Thyroid gland (tissue), 4 donors: ENCODE results near the gene MITF.

Experiments used
- POLR2A ChIP-seq, 2 donors: fragments of 450-650 bp; IDR thresholded peaks; one replicate each; pipeline ENCODE4 v1.6.1; 2017; ENCODE audit warnings: antibody characterized with exemption in 2 of 2, mild to moderate bottlenecking in 2 of 2, moderate library complexity in 1 of 2
- TF ChIP-seq, protein P1 (sequence below), 6 experiments: fragments of 200-600 bp in 3 of 6; fragments of 450-650 bp in 3 of 6; sonication (generic) in 3 of 6; IDR thresholded peaks; one replicate each; pipeline ENCODE4 v1.5.1; 2016 to 2019; ENCODE audit warnings: antibody characterized with exemption in 6 of 6, mild to moderate bottlenecking in 2 of 6, inconsistent platforms in 1 of 6, moderate library complexity in 1 of 6

- no peak for TF ChIP-seq POLR2A (IDR thresholded peaks at IDR 0.05)
- TF ChIP-seq, protein P1, sequence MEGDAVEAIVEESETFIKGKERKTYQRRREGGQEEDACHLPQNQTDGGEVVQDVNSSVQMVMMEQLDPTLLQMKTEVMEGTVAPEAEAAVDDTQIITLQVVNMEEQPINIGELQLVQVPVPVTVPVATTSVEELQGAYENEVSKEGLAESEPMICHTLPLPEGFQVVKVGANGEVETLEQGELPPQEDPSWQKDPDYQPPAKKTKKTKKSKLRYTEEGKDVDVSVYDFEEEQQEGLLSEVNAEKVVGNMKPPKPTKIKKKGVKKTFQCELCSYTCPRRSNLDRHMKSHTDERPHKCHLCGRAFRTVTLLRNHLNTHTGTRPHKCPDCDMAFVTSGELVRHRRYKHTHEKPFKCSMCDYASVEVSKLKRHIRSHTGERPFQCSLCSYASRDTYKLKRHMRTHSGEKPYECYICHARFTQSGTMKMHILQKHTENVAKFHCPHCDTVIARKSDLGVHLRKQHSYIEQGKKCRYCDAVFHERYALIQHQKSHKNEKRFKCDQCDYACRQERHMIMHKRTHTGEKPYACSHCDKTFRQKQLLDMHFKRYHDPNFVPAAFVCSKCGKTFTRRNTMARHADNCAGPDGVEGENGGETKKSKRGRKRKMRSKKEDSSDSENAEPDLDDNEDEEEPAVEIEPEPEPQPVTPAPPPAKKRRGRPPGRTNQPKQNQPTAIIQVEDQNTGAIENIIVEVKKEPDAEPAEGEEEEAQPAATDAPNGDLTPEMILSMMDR (IDR thresholded peaks at IDR 0.05), result no peak
These were observed 23.5 kb downstream of the MITF start for GRCh38 chr3:69762768-69763229.
